ENCODE measurements around the gene MRTFB. TPM values are rescaled to one million over a fixed set of nuclear protein-coding genes. Genes with fewer than 3 reads are reported as not detected.

The MRTFB gene
- total and polyA plus RNA-seq, 2 of the 13 experiments (the other 11 are each of a cell fraction or from before 2014, with no cell fraction given): 11.4 to 14.0 TPM

- H3K27me3 ChIP-seq (ENCODE audit: control insufficient read depth in 1 of 2, insufficient read depth in 2 of 2, low read length in 2 of 2): no peaks in the 10 kb centered on the region
- ATAC-seq (no peak), FAIRE-seq (no peak), DNase-seq (ENCODE audit: low spot score) (no peak)
- no peak overlapping the region for H3K4me2 ChIP-seq (ENCODE audit: low read depth, low read length)
- no TSS peak for BruUV-seq (replicated peaks)
- 93% methylated on average over 2 of the region's 2 CpGs for WGBS (ENCODE audit: low lambda C conversion rate)
- TF ChIP-seq TFDP2 (CRISPR knock-in tag; IDR thresholded peaks at IDR 0.05) (no peak), ZNF652 (CRISPR knock-in tag; IDR thresholded peaks at IDR 0.05; ENCODE audit: borderline replicate concordance, low read depth) (peak; percentile 78)
- H3K4me3 ChIP-seq (replicated peaks in 1 of 3; ENCODE audit: insufficient read depth in 1 of 3, low read depth in 2 of 3, low read length in 3 of 3): no peak overlapping the region
- CTCF ChIA-PET (ENCODE audit: low intra/inter-chr PET ratio, low total read pairs): no interaction called here
- intact Hi-C loops (cut with micrococcal nuclease; ENCODE audit: unreplicated experiment) (loop anchor here (10.0 kb wide), 2 partner anchors 127 to 207 kb away; no protein-coding TSS in a partner anchor), in situ Hi-C loops (cut with HindIII; ENCODE audit: extremely low pct_ligation_motif_present, low pct_unique_long_range_greater_than_20kb) (no loop called here)
- peaks cover 3 to 16% of the 10 kb centered on the region in 2 experiments; a peak in 3 of 5 replicates for H3K36me3 ChIP-seq (replicated peaks in 1 of 2; ENCODE audit: control insufficient read depth in 1 of 2, insufficient read depth in 2 of 2, low read length in 2 of 2)
- POLR2A ChIA-PET: interaction anchor here (0.8 kb wide), 1 partner anchor 8 kb away, joined by 3 read pairs; no protein-coding TSS in a partner anchor
- no peak overlapping the region for H3K9ac ChIP-seq (ENCODE audit: insufficient read depth, low read depth, low read length)
- H3K4me1 ChIP-seq (ENCODE audit: insufficient read depth, low read length): peaks cover 17% of the 10 kb centered on the region
- no peaks in the 10 kb centered on the region for H3K9me3 ChIP-seq (ENCODE audit: low read length)
- no peak overlapping the region for H3K27ac ChIP-seq (ENCODE audit: extremely low read length, insufficient read depth, low read length)
- H2AFZ ChIP-seq (ENCODE audit: low read length): no peak overlapping the region
- peaks cover 42% of the 10 kb centered on the region for H3K79me2 ChIP-seq (ENCODE audit: insufficient read depth, low read length)
- H4K20me1 ChIP-seq (ENCODE audit: insufficient read depth, low read length): no peaks in the 10 kb centered on the region
Measured at GRCh38 chr16:14077918-14078317, 6.8 kb downstream of the MRTFB start.

GRCh38 chr16:14086477-14086876, 15.4 kb downstream of the MRTFB start:
- DNase-seq (ENCODE audit: low spot score) (no peak), ATAC-seq (no peak), FAIRE-seq (no peak)
- Histone ChIP-seq H3K27me3 (ENCODE audit: control insufficient read depth in 1 of 2, insufficient read depth in 2 of 2, low read length in 2 of 2) (no peaks in the 10 kb centered on the region), H3K4me2 (ENCODE audit: low read depth, low read length) (no peak overlapping the region), H3K27ac (ENCODE audit: extremely low read length, insufficient read depth, low read length) (no peak overlapping the region), H3K9me3 (ENCODE audit: low read length) (no peaks in the 10 kb centered on the region), H4K20me1 (ENCODE audit: insufficient read depth, low read length) (no peaks in the 10 kb centered on the region), H3K36me3 (replicated peaks in 1 of 2; ENCODE audit: control insufficient read depth in 1 of 2, insufficient read depth in 2 of 2, low read length in 2 of 2) (peaks cover 9 to 17% of the 10 kb centered on the region in 2 experiments; a peak in 2 of 5 replicates), H3K4me1 (ENCODE audit: insufficient read depth, low read length) (peaks cover 32% of the 10 kb centered on the region), H2AFZ (ENCODE audit: low read length) (no peak overlapping the region), H3K9ac (ENCODE audit: insufficient read depth, low read depth, low read length) (no peak overlapping the region), H3K79me2 (ENCODE audit: insufficient read depth, low read length) (peaks cover 46% of the 10 kb centered on the region), H3K4me3 (replicated peaks in 1 of 3; ENCODE audit: insufficient read depth in 1 of 3, low read depth in 2 of 3, low read length in 3 of 3) (no peak overlapping the region)
- CTCF ChIA-PET (ENCODE audit: low intra/inter-chr PET ratio, low total read pairs): no interaction called here
- WGBS (ENCODE audit: low lambda C conversion rate): 99% methylated on average over 1 of the region's 1 CpG
- in situ Hi-C loops (cut with HindIII; ENCODE audit: extremely low pct_ligation_motif_present, low pct_unique_long_range_greater_than_20kb) (no loop called here), intact Hi-C loops (cut with micrococcal nuclease; ENCODE audit: unreplicated experiment) (no loop called here)
- BruUV-seq (replicated peaks): no TSS peak
- POLR2A ChIA-PET: interaction anchor here (0.5 to 1.0 kb wide), 4 partner anchors 16 to 465 kb away, joined by 3 read pairs; partner anchors contain the start of gene ERCC4
- TF ChIP-seq NR2F2 (IDR thresholded peaks at IDR 0.05; ENCODE audit: borderline replicate concordance, low read depth): no peak
- TF ChIP-seq ATAD3A (CRISPR knock-in tag; IDR thresholded peaks at IDR 0.05): no peak
- TF ChIP-seq ZNF484 (CRISPR knock-in tag; IDR thresholded peaks at IDR 0.05; ENCODE audit: borderline replicate concordance, low read depth): no peak
- TF ChIP-seq MAFF (IDR thresholded peaks at IDR 0.05; ENCODE audit: low read depth, low read length): peak; percentile 75
- no peak for TF ChIP-seq ZNF143 (CRISPR knock-in tag; IDR thresholded peaks at IDR 0.05)
- no peak for TF ChIP-seq PBX2 (CRISPR knock-in tag; IDR thresholded peaks at IDR 0.05)
- no peak for TF ChIP-seq ZNF749 (CRISPR knock-in tag; IDR thresholded peaks at IDR 0.05; ENCODE audit: borderline replicate concordance)
- TF ChIP-seq GABPB1 (CRISPR knock-in tag; IDR thresholded peaks at IDR 0.05): no peak
- TF ChIP-seq POLR2AphosphoS2 (IDR thresholded peaks at IDR 0.05; ENCODE audit: low read depth, low read length): no peak
- no peak for TF ChIP-seq HES4 (CRISPR knock-in tag; IDR thresholded peaks at IDR 0.05; ENCODE audit: borderline replicate concordance)
- TF ChIP-seq SMAD1 (CRISPR knock-in tag; IDR thresholded peaks at IDR 0.05; ENCODE audit: borderline replicate concordance, low read depth): no peak
- peak; percentile 63 to 84; a peak in 3 of 4 replicates for TF ChIP-seq MAFK (conservative IDR thresholded peaks at IDR 0.05 in 1 of 2, IDR thresholded peaks at IDR 0.05 in 1 of 2; ENCODE audit: low read length in 2 of 2)

Data from HepG2 (cell line).